Esophagus (tissue), 2 donors: ENCODE measurements around the gene CPNE2. TPM values are rescaled to one million over a fixed set of nuclear protein-coding genes. Genes with fewer than 3 reads are reported as not detected.
"Not testable (repeated sequence)": the region's sequence is repeated elsewhere in the genome, so short reads cannot be mapped to it uniquely, and the experiment has no call there.

Experiments used
- H3K27ac ChIP-seq, 2 donors: one replicate each; pipeline ENCODE4 v1.5.1; 2013; ENCODE audit warnings: low read depth in 2 of 2, mild to moderate bottlenecking in 2 of 2, inconsistent platforms in 1 of 2, low read length in 1 of 2, moderate library complexity in 1 of 2
- H3K27me3 ChIP-seq, 2 donors: one replicate each; pipeline ENCODE4 v1.6.1; 2013; ENCODE audit warnings: low read length in 2 of 2, control low read depth in 1 of 2, mild to moderate bottlenecking in 1 of 2; ENCODE audit not compliant: insufficient read depth in 2 of 2, control insufficient read depth in 1 of 2
- H3K36me3 ChIP-seq, 2 donors: one replicate each; pipeline ENCODE4 v1.6.1; 2013; ENCODE audit warnings: low read length in 1 of 2; ENCODE audit not compliant: control insufficient read depth in 2 of 2, insufficient read depth in 2 of 2
- H3K4me1 ChIP-seq, 2 donors: one replicate each; pipeline ENCODE4 v1.6.1; 2013; ENCODE audit warnings: low read length in 1 of 2; ENCODE audit not compliant: control insufficient read depth in 2 of 2, insufficient read depth in 2 of 2
- H3K4me3 ChIP-seq, 2 donors: one replicate each; pipeline ENCODE4 v1.5.1; 2013; ENCODE audit warnings: low read length in 2 of 2, mild to moderate bottlenecking in 2 of 2, low read depth in 1 of 2, moderate library complexity in 1 of 2
- H3K9me3 ChIP-seq, 2 donors: one replicate each; pipeline ENCODE4 v1.6.1; 2013; ENCODE audit warnings: mild to moderate bottlenecking in 2 of 2, low read depth in 1 of 2, low read length in 1 of 2, moderate library complexity in 1 of 2; ENCODE audit not compliant: control insufficient read depth in 2 of 2, insufficient read depth in 1 of 2
- WGBS, 2 donors: extraction: QIAGEN DNeasy Blood & Tissue Kit; methylation state at CpG; one replicate each; pipeline ENCODE4 v1.1.7; 2013; 5-methylcytosine and 5-hydroxymethylcytosine counted together
- polyA plus RNA-seq, 2 donors: library from polyadenylated mRNA; stranded (reverse); fragments of 200-250 nt; gene quantifications; one replicate each; pipeline ENCODE4 v1.2.3, GENCODE V29; 2013
- donor health status: healthy with polysubstance abuse.
- donor health status: Bipolar disorder and iron deficiency.

Gene CPNE2
- polyA plus RNA-seq, 2 donors, result 18.3 to 24.5 TPM

- no peaks in the 10 kb centered on the region for H3K27me3 ChIP-seq
- H3K4me1 ChIP-seq, result no peaks in the 10 kb centered on the region
- no peak overlapping the region for H3K27ac ChIP-seq
- H3K36me3 ChIP-seq, result peaks cover 0 to 2% of the 10 kb centered on the region in 2 donors
- H3K4me3 ChIP-seq, result no peak overlapping the region
- WGBS, 2 donors, result 94 to 95% methylated on average over 3 of the region's 3 CpGs
- H3K9me3 ChIP-seq, result no peaks in the 10 kb centered on the region
Observed at GRCh38 chr16:57067347-57067746, 25.0 kb upstream of the CPNE2 start.

- no peak overlapping the region for H3K4me3 ChIP-seq
- H3K9me3 ChIP-seq, result no peaks in the 10 kb centered on the region
- WGBS, 2 donors, result 91 to 94% methylated on average over 7 of the region's 7 CpGs
- peaks cover 0 to 2% of the 10 kb centered on the region in 2 donors for H3K36me3 ChIP-seq
- H3K27ac ChIP-seq, result no peak overlapping the region
- no peaks in the 10 kb centered on the region for H3K27me3 ChIP-seq
- H3K4me1 ChIP-seq, result no peaks in the 10 kb centered on the region
Observed at GRCh38 chr16:57069053-57069452, 23.3 kb upstream of the CPNE2 start.

- H3K27ac ChIP-seq, result no peak overlapping the region
- peaks cover 0 to 2% of the 10 kb centered on the region in 2 donors for H3K36me3 ChIP-seq
- 77 to 88% methylated on average over 8 of the region's 8 CpGs for WGBS, 2 donors
- no peaks in the 10 kb centered on the region for H3K27me3 ChIP-seq
- no peaks in the 10 kb centered on the region for H3K4me1 ChIP-seq
- H3K9me3 ChIP-seq, result no peaks in the 10 kb centered on the region
- no peak overlapping the region for H3K4me3 ChIP-seq
Observed at GRCh38 chr16:57069635-57070370, 22.6 kb upstream of the CPNE2 start.

GRCh38 chr16:57070424-57070823 lies 22.0 kb upstream of the CPNE2 start:
- WGBS, 2 donors, result 96 to 97% methylated on average over 2 of the region's 2 CpGs
- Histone ChIP-seq H3K9me3 (no peaks in the 10 kb centered on the region), H3K4me3 (no peak overlapping the region), H3K27ac (no peak overlapping the region), H3K27me3 (no peaks in the 10 kb centered on the region), H3K4me1 (no peaks in the 10 kb centered on the region), H3K36me3 (peaks cover 0 to 2% of the 10 kb centered on the region in 2 donors)

GRCh38 chr16:57071081-57071732 lies 21.2 kb upstream of the CPNE2 start:
- 89% methylated on average over 4 of the region's 4 CpGs for WGBS, 2 donors
- H3K4me1 ChIP-seq, H3K4me3 ChIP-seq, H3K27ac ChIP-seq, H3K9me3 ChIP-seq, H3K36me3 ChIP-seq, H3K27me3 ChIP-seq: not testable (repeated sequence)

GRCh38 chr16:57071831-57072582 lies 20.4 kb upstream of the CPNE2 start:
- 86 to 87% methylated on average over 3 of the region's 3 CpGs for WGBS, 2 donors

GRCh38 chr16:57072616-57073275 lies 19.6 kb upstream of the CPNE2 start:
- Histone ChIP-seq H3K4me3 (no peak overlapping the region), H3K9me3 (no peaks in the 10 kb centered on the region), H3K36me3 (peaks cover 0 to 2% of the 10 kb centered on the region in 2 donors), H3K27ac (no peak overlapping the region), H3K4me1 (no peaks in the 10 kb centered on the region), H3K27me3 (no peaks in the 10 kb centered on the region)
- 71 to 75% methylated on average over 8 of the region's 8 CpGs for WGBS, 2 donors

More at GRCh38 chr16:57071831-57072582, 20.4 kb upstream of the CPNE2 start:
- peaks cover 0 to 2% of the 10 kb centered on the region in 2 donors for H3K36me3 ChIP-seq
- no peak overlapping the region for H3K4me3 ChIP-seq
- no peaks in the 10 kb centered on the region for H3K4me1 ChIP-seq
- H3K27ac ChIP-seq, result no peak overlapping the region
- no peaks in the 10 kb centered on the region for H3K9me3 ChIP-seq
- H3K27me3 ChIP-seq, result no peaks in the 10 kb centered on the region

- no peak overlapping the region for H3K27ac ChIP-seq
- peaks cover 0 to 3% of the 10 kb centered on the region in 2 donors for H3K36me3 ChIP-seq
- H3K4me3 ChIP-seq, result no peak overlapping the region
- WGBS, 2 donors, result 84 to 88% methylated on average over 5 to 7 of the region's 7 CpGs
- no peaks in the 10 kb centered on the region for H3K9me3 ChIP-seq
- H3K4me1 ChIP-seq, result no peaks in the 10 kb centered on the region
- no peaks in the 10 kb centered on the region for H3K27me3 ChIP-seq
Observed at GRCh38 chr16:57077714-57078113, 14.7 kb upstream of the CPNE2 start.

GRCh38 chr16:57081744-57082143 lies 10.6 kb upstream of the CPNE2 start:
- Histone ChIP-seq H3K27ac (no peak overlapping the region), H3K27me3 (no peaks in the 10 kb centered on the region), H3K9me3 (no peaks in the 10 kb centered on the region), H3K4me1 (peaks cover 0 to 2% of the 10 kb centered on the region in 2 donors), H3K4me3 (no peak overlapping the region), H3K36me3 (peaks cover 0 to 3% of the 10 kb centered on the region in 2 donors)
